GM19351 (cell line): ENCODE data around the gene LRIG3.

Source experiments
- ATAC-seq: cut with Tn5 transposase; IDR thresholded peaks from one replicate; pipeline ENCODE4 v1.9.1; 2021; ENCODE audit warnings: mild to moderate bottlenecking, moderate library complexity; ENCODE audit not compliant: unreplicated experiment

The LRIG3 gene

DNA sequence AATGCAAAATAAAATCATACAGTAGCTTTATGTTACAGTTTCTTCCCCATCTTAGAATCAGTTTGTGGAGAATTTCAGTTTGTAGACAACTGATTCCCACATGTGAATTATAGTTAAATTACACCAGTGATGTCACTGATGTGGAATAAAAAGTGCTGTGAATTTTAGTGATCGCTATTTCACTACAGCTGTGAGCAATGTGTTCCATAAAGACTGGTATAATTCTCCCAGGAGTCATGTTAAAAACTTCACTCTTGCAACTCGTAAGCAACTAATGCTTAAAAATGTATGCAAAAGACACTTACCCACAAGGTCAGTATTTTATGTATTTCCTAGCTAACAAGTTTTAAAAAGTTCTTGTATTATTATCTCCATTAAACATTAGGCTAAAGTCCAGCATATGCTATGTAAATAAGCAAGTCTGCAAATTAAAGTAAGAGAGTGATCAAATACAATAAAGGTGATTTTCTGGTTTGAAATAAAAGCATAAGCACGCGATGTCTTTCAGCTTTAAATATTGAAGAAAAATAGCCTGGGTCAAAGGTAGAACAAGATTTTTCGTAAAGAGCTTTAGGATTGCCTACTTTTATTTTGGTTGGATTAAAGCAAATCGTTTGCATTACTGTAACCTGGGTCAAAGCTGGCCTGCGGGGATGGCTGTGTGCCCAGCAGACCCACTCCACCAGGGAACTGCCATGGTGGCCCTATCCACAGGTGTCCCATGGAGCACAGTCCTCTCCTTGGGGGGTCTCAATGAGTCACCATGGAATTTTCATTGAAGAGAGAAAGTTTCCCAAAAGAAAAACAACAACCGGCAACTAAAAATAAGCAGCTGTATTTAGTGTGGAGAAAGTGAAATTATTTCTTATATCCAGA is 12.7 kb upstream of the LRIG3 start:
- no peak for ATAC-seq

- ATAC-seq: no peak
Observed at GRCh38 chr12:58931518-58931917, 11.2 kb upstream of the LRIG3 start.

DNA sequence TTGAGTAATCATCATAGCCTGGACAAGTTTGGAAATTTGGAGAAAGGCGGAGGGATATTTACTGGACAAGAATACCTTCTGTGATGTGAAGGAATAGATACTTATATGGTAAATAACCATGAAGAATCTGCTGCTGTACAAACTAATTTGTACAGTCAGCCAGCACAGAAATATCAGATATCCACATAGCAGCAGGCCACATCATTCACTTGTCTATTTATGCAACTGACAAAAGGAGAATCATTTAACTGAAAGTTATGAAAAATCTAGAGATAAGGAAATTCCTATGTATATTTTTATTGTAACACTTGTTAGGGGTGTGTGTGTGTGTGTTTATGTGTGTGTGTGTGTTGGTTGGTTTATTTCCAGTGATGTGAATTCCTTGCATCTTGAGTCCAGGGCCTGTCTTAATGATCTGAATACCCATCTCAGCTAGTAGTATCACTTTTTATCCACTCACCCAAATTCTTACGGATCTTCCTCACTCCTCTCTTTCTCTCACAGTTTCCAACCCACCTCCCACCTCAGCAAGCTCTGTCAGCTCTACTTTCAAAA is 10.5 kb upstream of the LRIG3 start:
- ATAC-seq: no peak

GRCh38 chr12:58927120-58927519 is 6.8 kb upstream of the LRIG3 start:
- ATAC-seq: no peak

- ATAC-seq: no peak
Observed at GRCh38 chr12:58926586-58926985, 6.3 kb upstream of the LRIG3 start.

DNA sequence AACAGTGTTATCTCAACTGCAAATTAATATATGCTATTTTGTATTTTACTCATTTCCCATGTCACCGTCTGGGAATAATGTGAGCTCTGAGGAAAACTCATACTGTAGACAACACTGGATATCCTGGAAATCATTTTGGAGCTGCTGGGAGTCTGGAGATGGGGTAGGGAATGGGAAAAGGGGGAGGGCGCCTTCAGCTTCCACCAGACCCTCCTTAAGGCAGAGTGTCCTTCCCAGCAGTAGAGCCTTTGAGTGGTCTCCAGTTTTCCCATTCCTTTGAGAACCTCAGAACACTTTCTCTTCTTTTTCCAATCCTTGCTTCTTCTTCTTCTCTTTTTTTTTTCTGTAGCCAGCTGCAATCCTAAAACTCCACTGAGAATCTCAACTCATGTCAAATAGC is 5.4 kb upstream of the LRIG3 start:
- ATAC-seq: no peak

DNA sequence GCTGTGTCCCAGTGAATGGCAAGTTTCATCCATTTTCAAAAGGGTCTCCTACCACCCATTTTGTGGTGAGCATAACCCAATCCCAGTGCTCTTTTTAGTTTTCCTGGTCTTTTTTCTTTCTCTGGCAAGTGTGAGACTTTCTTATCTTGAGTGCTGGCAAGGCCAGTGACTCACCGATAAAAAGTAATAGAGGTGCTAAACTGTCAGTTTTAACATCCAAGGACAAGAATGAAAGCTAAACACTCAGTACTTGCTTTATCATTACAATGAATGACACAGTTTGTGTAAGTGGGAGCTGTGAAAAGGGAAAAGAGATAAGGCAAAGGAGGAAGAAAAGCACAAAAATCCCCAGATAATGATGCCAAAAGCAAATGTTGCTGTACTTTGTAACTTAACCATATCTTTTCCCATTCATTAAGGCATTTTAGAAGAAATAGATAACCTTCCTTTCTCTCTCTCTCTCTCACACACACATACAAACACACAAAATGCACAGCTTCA is 4.9 kb upstream of the LRIG3 start:
- ATAC-seq: no peak

GRCh38 chr12:58924652-58925051 is 4.3 kb upstream of the LRIG3 start:
- no peak for ATAC-seq

GRCh38 chr12:58923781-58924180 is 3.5 kb upstream of the LRIG3 start:
- ATAC-seq: no peak

GRCh38 chr12:58922849-58923248 is 2.5 kb upstream of the LRIG3 start:
- no peak for ATAC-seq

DNA sequence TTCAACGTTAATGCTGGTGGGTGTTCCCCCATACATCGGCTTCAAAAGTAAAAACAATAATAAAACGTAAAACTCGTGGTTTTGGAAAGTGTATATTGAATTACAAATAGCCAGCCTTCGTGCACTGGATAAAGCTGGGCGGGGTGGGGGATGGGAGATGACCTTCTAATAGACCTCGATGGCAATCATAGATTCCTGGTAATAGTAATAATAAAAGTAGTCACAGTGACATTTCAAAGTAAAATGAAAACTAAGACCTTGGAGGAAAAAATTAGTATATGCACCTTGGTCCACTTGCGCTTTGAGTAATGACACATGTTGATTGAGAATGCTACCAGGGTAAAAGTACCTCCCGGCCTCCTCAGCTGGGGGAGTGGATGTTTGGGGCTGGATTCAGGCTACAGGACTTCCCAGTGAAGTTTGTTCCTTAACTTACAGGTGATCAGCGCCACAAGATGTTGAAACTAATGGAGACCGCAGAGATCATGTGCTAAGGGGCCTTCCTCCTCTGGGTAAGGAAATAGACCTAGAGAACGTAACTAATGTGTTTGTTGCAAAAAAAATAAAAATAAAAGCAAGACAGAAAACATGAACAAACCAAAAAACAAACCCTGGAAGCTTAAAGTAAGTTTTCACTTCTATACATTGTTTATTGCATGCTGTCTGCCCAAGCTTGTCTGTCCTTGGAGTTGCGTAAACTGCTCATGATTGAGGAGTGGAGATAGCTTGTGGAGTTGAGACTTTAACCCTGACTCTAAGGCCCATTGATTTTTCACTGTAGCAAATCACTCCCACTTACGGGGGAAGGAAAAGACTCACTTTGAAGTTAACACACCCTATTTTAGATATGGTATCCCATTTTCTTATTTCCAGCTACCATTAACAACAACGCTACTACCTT is 907 bp upstream of the LRIG3 start:
- ATAC-seq: no peak

- ATAC-seq: peak; percentile 33
Observed at GRCh38 chr12:58919231-58920101, 838 bp downstream of the LRIG3 start.

- ATAC-seq: no peak
Observed at GRCh38 chr12:58918469-58918844, 1.8 kb downstream of the LRIG3 start.

DNA sequence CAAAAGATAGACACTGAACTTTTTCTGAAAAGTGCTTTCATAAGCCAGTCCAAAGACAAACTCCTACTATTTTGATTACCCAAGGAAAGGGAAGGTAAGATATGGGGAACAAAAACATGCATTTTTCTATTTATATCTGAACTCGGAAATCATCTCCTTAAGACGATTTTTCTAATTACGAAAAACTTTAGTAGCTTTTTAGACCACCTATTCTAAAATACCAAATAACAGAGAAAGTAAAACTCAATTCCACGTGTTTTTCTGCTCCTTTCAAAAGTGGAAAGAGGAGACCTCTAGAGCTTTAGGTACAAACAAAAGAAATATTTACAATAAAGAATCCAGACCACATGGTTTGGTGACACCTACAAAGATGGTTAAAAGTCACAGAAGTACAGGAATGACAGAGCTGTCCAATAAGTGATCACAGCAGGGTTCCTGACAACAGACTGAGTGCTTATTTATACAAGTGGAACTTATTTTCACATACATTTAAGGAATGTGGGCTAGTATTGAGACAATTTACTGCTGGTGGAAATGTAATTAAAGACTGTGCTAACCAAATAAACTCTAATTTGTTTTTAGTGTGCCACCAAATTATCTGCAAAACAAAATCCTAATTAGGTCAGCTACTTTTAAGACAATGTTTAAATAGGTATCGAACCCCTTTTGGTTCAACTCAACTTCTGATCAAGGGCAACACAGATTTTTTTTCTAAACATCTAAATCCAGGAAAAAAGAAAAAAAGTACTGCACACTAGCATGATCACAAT is 2.4 kb downstream of the LRIG3 start:
- ATAC-seq: no peak

DNA sequence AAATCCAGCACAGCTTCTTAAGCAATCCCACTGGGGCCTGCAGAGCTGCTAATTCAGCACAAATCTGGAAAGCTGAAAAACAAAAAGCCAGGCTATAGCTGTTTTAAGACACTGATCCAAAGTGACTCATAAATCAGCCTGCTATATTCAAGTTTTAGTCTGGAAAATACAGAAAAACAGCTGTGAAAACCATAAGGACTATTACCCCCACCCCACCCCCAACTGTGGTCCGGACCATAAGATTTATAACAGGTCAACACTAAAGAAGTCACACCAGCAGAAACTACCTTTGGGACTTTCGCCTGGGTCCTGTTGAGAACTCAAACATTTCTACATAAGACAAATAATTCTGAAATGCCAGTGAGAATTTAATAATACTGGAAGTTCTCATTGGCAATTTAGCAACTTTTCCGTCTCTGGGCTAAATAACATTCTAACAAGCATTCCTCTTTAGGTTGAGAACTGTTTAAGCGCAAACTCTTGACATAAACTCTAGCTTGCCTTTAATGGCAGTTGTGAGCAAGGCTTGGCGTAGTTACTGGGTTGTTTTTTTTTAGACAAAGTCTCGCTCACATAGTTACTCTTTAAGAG is 3.3 kb downstream of the LRIG3 start:
- ATAC-seq: no peak

DNA sequence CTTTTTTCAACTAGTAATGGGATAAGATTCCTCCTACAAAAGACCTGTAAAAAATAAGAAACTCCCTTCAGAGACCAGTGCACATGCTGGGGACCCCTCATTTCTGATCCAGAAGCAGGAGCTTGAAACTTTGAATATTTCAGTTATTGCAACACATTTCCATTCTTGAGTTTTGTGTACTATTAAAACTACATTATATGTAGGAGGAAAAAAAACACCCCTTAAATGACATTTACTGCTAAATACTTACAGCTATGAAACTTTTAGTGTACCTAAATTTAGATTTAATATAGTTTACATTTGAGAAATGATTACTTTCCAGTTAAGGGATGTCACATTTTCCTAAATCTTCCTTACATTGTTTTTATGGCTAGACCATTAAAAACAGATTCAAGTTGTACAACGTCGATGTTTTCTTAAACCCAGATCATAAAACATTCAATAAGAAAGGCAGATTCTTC is 4.1 kb downstream of the LRIG3 start:
- ATAC-seq: no peak

DNA sequence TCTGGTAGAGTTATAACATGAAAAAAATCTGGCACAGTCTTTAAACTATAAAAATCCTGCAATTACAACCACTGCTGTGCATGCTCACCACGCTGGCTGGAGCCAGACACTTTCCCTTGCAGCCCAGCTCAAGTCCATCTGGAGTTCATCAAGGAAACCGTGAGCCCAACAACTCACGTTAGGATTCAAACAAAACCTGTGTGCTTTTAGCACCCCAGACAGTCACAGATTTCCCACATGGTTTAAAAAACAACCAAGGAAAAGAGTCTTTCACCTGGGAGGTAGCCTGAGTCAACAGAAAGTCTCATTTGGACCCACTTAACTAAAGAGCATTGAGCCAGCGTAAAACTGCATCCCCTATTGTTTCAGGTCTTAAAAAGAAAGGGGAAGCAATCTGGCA is 4.7 kb downstream of the LRIG3 start:
- ATAC-seq: no peak

DNA sequence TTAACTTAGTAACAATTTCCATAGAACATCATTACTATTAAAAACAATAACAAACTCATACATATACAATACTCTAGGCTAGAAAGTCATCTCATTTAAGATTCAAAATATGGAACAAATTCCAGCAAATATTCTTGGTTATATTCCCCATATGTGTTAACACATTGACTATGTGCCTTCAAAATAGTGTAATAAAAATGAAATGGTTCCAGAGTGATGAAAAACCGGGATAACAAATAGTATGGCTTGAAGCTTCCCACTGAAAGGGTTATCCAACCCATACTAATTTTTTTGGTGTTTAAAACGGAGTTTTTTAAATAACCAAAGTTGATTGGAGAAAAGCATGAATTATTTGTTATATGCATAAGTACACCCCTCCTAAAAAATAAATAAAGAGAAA is 5.3 kb downstream of the LRIG3 start:
- ATAC-seq: no peak

- no peak for ATAC-seq
Observed at GRCh38 chr12:58914457-58914856, 5.8 kb downstream of the LRIG3 start.
